D721Med (cell line): ENCODE data around the gene PITPNM1.

Experiments
- DNase-seq: peaks from one replicate; pipeline ENCODE4 v3.0.0; 2011; ENCODE audit warnings: low spot score; ENCODE audit not compliant: insufficient read length
- FAIRE-seq: peaks from 2 replicates; lab custom pipeline; 2011; peaks lifted over from hg19 to GRCh38; lab: Jason Lieb, UNC
- TF ChIP-seq, protein P1 (sequence below): IDR thresholded peaks from 2 replicates; pipeline ENCODE4 v1.5.1; 2012; ENCODE audit warnings: mild to moderate bottlenecking, control low read depth; ENCODE audit not compliant: insufficient read depth; ENCODE audit errors: missing control alignments

PITPNM1 gene

DNA sequence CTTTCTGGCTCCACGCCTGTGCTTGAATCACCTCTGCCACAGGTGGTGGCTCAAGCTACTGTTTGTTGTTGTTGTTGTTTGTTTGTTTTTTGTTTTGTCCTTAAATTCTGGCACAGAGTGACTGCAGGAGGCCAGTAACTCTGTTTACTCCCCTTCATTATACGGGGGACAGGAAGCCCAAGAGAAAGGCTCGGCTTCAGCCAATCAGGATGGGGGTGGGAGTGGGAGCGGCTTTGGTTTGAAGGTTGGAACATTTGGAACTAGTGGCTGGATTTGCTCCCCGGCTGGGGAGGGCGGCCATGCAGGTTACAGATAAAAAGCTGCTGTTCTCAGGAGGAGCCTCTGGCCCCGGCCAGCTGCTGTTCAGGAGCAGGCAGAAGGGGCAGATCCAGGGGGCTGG lies 37.8 kb upstream of the PITPNM1 start:
- DNase-seq (no peak), FAIRE-seq (no peak)
- TF ChIP-seq, protein P1, sequence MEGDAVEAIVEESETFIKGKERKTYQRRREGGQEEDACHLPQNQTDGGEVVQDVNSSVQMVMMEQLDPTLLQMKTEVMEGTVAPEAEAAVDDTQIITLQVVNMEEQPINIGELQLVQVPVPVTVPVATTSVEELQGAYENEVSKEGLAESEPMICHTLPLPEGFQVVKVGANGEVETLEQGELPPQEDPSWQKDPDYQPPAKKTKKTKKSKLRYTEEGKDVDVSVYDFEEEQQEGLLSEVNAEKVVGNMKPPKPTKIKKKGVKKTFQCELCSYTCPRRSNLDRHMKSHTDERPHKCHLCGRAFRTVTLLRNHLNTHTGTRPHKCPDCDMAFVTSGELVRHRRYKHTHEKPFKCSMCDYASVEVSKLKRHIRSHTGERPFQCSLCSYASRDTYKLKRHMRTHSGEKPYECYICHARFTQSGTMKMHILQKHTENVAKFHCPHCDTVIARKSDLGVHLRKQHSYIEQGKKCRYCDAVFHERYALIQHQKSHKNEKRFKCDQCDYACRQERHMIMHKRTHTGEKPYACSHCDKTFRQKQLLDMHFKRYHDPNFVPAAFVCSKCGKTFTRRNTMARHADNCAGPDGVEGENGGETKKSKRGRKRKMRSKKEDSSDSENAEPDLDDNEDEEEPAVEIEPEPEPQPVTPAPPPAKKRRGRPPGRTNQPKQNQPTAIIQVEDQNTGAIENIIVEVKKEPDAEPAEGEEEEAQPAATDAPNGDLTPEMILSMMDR, result no peak

DNA sequence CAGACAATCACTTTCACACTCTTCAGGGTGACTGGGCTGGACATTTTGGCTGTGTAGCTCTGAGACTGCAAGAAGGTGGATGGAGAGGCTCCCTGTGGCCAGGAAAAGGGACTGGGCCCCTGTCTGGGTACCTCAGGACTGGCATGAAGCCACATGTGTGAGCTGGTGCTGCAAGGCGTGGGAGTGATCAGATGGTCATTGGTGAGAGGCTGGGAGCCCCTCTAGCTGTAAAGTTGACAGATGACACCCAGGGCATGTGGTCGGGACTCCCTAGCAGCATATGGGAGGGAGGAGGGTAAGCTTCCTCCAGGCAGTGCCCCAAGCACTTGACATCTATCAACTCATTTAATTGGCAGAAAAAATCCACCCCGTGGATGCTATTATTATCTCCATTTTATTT lies 37.0 kb upstream of the PITPNM1 start:
- no peak for DNase-seq
- TF ChIP-seq, protein P1, result no peak

DNA sequence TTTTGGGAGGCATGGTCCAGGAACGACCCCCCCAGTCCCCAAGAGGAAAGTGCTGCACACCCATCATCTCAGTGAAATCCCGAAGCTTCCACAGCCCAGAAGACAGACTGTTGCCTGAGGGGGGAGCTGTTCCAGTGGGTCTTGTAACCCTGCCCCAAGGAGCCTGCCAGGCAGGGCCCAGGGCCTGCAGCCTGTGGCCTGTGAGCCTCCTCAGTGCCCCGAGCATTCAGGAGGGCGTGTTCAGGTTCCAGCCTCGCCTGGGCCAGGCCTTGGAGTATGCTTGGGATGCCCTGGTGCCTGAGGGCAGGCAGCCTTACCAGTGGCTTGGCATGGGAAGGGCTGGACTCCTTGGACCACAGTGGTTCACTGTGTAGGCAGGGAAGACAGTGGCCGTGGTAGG lies 36.0 kb upstream of the PITPNM1 start:
- no peak for DNase-seq
- TF ChIP-seq, protein P1, result no peak
- FAIRE-seq, result no peak

More for the DNA sequence above, 37.0 kb upstream of the PITPNM1 start:
- no peak for FAIRE-seq

DNA sequence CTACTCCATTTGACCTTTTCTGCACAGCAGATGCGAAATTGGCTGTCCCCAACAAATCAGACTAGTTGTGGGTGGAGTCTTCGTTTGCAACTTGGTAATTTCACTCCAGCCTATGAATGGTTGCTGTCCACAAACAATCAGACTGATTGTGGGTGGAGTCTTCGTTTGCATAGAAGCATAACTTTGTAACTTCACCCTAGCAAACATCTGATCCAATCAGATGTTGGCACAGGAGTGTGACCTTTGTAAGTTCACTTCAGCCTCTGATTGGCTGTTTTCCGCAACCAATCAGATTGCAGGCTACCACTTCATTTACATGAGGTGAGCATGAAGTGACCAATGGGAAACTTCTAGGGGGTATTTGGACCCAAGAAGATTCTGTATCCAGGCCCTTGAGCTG lies 34.4 kb upstream of the PITPNM1 start:
- TF ChIP-seq, protein P1, result no peak
- DNase-seq (no peak), FAIRE-seq (no peak)

DNA sequence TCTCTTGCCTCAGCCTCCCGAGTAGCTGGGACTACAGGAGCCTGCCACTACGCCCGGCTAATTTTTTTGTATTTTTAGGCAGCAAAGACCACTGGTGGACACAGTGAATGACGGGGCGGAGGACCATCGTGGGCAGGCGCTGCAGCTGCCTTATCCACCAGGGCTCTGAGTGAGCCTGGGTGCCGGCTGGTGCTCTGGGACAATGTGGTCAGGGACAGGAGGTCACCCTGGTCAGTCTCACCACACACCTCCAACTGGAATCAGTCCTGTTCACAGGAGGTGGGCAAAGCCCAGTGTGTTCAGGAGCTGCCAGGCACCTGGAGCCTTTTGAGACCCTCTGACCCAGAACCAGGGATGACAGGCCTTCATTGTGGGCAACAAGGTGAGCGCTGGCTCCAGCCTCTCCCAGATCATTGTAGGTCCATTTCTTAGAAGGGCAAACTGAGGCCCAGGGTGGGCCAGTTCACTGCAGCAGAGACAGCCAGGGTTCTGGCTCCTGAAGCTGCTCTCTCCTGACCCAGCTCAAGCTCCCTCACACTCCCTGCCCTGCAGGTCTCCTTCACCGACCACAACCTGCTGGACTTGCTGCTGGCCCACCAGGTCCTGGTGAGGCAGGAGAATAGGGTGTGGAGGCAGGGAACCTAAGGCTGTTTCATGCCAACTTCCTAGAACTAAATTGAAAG lies 33.8 kb upstream of the PITPNM1 start:
- TF ChIP-seq, protein P1, result no peak
- FAIRE-seq (no peak), DNase-seq (no peak)

DNA sequence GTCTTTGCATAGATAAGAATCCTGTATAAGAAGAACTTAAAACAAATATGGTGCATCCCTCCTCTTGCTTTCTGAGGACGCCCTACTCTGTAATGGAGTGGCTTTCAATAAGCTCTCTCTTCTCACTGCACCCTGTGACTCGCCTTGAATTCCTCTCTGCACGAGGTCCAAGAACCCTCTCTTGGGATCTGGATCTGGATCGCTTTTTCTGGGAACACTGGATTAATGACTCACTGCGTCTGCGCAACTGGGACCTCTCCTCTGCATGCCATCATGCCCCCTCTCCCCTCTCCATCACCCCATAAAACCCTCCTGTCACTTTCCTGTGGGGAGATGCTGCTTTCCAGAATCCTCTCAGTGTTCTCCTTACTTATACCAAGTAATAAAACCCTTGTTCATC lies 33.1 kb upstream of the PITPNM1 start:
- FAIRE-seq (no peak), DNase-seq (no peak)
- TF ChIP-seq, protein P1, result no peak

DNA sequence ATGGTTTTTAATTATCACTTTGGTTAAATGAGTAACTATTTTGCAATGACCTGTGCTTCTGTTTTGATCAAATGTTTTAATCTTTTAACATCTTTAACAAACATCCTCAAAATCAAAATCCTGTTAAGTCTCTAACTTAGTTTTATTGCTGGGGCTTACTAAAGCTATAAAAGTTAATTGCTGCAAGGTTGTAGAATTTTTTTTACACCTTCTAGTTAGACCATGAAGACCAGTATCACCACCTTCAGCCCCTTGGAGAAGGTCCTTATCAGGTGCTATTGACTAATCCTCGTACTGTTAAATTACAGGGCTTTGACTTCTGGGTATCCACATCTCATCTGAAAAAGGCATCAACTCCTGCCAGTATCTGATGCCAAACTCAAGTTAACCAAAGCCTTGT lies 30.4 kb upstream of the PITPNM1 start:
- DNase-seq, result no peak
- TF ChIP-seq, protein P1, result no peak
- FAIRE-seq, result no peak
